ENCODE results near the gene RFX3.

Gene RFX3

DNA sequence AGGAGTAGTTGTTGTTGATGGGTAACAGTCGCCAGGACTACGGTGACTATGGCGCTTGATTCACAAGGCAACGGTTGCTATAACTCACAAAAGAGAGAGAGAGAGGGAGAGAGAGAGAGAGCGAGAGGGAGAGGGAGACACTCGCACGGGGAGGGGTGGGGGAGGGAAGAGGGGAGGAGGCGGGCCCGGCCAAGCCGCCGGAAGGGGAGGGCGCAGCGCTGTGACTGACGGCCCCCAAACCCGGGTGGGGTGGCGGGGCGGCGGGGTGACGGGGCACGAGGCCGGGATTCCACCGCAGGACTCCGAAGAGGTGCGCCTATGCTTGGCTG is at the start of gene RFX3:
RFX3 (minus strand) TSS at position 166 of the 329 bp plus-strand sequence. CDS start 130,413 bp downstream, outside the sequence.
- peak; percentile 95 for DNase-seq (ENCODE audit: low spot score)

DNA sequence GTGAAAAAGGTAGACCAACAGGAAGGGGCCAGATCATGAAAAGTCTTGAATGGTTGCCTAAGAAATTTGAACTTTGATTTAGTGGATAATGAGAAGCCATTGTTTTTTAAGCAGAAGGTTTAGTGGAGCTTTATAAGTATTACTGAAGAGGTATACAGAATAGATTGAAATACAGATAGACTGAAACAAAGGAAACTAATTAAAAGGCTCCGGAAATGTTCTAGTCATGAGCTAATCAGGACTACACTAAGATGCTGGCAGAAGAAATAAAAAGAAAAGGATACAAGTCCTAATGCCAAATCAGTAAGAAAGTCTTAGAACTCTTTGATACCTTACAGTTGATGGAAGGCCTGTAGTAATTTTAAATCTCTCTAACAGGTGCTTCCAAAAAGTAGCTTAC is 45.7 kb upstream of the RFX3 start:
- DNase-seq (ENCODE audit: low spot score), result no peak

DNA sequence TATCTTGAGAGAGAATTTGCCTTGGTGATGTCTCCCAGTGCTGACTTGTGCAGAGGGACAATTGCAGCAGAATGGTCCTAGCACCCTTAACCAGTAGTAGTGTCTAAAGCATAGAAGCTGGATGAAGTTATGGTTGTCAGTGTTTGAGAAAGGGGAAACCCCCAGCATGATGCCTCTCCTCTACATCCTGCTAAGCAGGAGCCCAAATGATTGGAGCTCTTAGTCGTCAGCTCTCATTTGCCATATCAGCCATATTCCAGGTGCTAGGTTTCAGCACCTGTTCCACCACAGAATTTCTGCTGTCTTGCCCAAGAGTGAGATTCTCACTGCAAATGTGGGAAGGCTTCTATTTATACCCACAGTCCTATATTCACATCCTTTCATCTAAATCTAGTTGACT is 43.7 kb upstream of the RFX3 start:
- no peak for DNase-seq (ENCODE audit: low spot score)

DNA sequence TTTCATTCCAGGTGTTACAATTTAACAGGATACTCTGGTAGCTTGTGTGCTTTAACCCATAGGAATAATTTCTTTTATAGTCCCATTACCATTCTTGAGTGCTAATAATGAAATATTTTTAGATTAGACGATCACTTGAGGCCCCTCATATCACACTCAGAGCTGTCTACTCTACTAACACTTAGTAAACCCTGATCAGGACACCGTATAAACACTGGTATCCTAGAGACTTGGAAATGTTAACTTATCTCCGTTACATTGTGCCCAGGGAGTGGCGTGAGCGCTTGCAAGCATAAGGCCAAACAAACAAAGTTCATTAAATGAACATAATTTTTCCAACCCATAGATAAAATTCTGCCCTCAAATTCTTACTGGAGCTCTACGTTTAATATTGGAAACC is 42.2 kb upstream of the RFX3 start:
- no peak for DNase-seq (ENCODE audit: low spot score)

DNA sequence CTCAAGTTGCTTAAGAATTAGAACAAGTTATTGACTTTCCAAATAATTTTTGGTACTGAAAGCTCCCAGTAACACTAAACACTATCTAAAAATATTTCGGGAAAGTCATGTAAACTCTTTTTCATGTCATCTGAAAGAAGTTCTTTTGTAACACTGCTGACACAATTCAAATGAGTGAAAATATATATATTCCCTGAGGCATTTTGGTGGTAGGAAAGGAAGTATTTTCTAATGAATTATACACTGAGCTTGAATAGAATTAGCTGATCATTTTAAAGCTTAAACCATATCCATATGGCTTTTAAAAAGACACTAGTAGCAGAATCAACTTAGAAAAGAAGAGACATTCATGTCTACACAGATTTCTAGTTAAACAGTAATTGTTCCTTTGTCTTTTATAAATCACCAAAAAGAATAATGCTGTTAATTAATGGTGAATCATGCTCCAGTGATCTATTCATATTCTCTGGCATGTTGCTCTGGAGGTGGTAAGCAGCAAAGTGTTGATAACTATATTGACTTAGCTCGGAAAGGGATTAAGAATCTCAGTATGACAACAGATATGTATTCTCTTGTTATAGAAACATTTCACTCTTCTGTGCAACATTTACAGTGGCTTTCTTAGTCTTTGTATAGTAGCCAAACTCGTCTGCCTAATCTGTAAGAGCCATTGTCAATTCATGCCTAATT is 27.4 kb upstream of the RFX3 start:
- DNase-seq (ENCODE audit: low spot score), result peak; percentile 13

DNA sequence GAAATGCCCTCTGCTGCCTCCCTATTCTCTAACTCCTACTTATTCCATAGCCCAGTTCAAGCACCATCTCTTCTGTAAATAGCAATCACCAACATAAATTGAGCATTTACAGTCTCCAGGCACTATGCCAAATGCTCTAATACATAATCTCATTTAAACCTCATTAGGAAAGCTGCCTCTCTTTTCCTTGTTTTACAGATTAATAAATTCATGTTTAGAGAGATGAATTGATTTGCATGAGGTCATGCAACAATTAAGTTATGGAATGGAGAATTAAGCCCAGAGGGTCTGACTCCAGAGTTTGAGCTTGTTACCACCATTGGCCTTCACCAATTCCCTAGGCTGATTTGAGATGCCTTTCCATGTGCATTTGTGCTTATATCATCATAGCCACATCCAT is 23.4 kb upstream of the RFX3 start:
- DNase-seq (ENCODE audit: low spot score), result no peak

DNA sequence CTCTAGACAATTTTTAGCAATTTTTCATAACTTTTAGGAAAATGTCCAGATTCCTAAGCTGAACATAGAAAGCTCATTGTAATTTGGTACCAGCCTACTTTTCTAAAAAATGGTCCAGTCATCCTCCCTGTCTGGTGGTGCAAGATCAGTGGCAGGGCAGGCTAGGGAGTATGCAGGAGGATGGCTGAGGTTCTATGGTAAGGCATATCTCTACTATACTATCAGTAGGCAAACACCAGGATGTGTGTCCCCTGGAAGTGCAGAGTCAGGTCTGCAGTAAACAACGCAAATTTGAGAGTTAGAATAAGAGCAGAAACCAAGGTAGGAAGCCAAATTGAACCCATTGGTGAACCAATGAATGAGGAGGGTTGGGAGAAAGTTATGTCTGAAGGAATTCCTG is 22.8 kb upstream of the RFX3 start:
- DNase-seq (ENCODE audit: low spot score), result no peak

DNA sequence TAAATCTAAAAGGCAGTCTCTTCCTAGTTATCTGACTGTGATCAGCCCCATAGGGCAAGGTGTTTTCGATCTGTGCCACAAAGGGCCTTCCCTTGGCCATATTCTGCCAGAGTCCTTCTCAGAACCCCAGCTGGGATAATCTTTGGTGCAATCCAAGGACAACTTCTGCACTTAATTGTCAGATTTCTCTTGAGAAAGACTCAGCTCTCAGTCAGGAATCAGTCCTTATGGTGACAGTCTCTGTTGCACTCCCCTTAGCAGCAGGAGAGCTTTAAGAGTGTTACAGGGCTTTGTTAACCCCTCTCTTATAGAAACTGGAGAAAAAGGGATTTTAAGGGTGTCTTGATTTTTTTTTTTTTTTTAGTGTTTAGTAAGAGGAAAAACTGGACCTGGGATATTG is 15.4 kb upstream of the RFX3 start:
- DNase-seq (ENCODE audit: low spot score), result no peak

DNA sequence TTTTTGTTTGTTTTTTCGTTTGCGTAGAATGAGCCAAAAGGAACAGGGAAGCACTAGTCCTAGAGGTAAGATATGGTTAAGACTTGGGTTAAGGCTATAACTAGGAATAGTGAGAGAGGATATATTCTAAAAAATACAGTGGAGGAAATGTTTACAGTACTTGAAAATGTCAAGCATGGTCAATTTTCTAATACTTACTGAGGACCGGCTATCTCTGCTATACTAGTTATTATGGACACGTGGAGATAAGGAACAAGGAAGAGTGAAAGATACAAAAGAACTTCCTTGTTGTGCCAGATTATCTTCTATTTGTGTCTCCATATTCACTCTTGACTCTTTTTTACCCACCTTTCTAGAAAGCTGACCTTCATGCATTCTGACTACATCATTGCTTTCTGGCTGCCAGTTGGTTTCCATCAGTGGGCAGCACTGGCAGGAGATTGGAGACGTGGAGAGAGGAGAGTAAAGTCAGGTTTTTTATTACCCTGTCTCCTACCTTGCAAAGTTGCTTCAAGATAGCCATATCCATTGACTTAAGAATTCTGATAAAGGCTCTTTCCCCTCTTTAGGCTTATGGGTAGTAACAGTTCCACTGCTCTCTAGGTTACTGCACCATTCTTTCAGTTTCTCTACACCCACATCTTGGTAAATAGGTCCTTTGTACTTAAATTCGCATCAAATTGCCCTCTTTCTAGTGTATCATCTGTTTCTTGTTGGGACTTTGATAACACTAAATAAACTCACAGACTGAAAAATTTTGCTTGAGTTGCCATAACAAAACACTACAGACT is 9.0 kb upstream of the RFX3 start:
- no peak for DNase-seq (ENCODE audit: low spot score)

DNA sequence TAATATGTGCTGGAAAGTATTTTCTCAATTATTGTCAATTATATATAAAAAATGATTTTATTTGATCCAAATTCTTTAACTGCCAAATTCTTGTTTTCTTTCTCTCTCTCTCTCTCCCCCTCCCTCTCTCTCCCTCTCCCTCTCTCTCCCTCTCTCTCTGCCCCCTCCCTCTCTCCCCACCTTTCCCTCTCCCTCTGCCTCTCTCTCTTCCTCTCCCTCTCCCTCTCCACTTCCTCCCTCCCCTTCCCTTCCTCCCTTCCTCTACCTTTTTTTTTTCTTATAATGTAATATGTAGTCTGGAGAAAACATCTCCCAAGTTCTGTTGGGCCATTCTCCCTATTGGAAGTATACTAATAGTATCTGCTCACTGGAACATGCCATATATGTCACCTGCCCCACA is 6.4 kb upstream of the RFX3 start:
- DNase-seq (ENCODE audit: low spot score), result no peak

DNA sequence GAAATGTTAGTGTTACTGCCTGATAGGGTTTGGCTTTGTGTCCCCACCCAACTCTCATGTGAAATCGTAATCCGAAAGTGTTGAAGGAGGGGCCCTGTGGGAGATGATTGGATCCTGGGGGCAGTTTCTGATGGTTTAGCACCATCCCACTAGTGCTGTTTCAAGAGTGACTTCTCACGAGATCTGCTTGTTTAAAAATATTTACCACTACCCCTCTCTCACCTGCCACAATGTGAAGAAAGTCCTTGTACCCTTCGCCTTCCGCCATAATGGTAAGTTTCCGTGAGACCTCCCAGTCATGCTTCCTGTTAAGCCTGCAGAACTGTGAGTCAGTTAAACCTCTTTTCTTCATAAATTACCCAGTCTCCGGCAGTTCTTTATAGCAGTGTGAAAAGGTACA is 2.6 kb upstream of the RFX3 start:
- DNase-seq (ENCODE audit: low spot score), result no peak

DNA sequence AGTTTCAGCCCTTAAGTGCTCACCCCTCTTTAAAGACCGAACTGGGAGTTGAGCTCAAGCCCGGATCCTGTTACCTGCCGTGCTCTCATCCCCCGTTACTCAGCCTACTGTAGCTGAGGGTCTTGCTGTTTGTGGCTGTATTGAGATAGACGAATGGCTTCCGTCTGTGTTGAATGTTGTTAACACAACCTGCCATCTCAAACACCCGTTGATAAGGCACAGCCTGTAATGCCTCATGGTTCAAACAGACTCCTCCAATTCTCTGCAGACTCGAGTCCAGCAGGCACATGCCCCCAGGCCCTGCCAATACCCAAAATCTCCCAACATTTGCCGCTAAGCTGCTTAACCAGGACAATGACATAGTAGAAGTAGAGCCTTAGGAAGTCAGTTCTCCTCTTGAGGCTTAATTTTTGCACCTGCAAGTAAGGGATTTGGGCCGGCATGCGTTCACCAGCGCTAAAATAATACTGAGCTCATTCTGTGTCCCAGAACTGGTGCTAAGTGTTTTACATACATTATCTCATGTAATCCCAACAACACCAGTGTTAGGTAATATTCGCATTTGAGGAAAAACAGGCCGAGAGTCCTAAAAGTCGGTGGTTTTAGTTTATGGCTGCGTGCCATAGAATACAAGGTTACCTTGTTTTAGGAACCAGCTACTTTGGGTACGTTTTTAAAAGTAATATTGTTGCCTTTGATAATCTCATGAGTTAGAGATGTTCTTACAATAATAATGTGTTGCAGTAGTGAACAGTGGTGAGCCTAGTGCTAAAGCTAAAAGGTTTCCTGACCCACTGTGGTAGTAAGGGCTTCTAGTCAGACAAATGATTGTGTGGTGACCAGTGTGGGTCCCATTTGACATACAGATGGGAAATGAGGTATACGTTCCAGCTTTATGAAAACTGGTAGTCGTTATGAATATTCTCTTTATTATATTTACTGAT is 1.5 kb upstream of the RFX3 start:
- peak; percentile 48 for DNase-seq (ENCODE audit: low spot score)

DNA sequence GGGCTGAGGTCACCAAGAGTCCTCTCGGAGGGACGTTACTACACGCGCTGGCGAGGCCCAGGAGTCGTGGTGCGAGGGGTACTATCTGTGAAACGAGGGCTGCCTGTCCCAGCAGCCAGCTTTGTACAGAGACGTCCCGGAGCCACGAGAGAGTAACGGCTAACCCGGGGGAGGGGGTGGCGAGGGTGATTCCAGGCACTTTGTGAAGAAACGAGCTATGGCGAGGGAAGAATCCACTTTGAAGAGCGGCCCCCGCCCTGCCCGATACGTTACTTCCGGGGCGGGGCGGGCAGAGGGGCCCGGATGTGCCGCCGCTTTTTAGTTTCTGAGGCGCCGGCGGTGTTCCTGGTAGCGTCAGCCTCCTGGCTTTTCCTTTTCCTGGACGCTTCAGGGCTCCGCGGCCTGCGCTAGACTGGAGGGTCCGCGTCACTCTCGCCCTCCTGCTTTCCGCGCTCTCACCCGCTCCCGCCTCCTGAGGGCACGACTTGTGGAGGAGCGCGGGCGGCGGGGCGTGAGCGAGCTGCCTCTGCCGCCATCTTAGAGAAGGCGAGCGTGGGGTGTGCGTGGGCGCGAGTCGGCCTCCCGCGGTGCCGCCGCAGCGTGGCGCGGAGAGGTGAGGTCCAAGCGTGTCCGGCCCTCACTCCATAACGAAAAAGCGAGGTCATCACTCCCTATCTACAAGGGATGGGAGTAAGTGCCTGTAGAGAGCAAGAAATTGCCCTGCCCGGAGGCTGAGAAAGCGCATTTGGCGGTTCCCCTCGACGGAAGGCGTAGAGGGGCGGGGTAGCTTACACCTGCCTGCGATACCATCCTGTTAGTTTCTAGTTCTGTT is 580 bp upstream of the RFX3 start:
- DNase-seq (ENCODE audit: low spot score), result peak; percentile 90

DNA sequence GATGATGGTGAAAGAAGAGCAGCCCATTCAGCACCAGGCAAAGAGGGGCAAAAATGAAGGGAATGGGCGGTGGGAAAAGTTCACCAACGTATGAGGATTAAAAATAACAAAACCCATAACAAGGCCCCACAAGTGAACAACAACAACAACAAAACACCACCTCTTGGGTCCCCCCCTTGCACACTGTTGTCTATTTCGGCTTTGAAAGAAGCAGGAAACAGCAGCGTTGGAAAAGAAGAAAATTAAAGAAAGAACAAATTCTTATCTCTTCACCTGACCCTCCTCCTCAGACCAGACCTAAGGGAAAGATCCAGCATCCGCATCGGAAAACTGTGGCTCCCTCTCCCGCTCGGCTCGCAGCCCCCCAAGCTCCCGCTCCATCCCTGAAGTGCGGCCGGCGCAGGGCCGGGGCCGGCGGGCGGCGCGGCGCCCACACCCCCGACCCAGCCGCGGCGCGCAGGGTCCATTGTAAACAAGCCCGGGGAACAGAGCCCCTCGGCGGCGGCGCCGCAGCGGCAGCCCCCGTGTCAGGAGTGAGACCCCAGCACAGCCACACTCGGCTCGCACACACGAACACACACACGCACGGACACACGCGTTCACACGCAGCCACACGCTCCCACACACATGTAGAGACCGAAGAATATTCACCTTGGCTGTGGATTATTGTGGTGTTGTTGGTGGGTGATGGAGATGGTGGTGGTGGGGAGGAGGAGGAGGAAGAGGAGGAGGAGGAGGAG is 535 bp downstream of the RFX3 start:
- no peak for DNase-seq (ENCODE audit: low spot score)

DNA sequence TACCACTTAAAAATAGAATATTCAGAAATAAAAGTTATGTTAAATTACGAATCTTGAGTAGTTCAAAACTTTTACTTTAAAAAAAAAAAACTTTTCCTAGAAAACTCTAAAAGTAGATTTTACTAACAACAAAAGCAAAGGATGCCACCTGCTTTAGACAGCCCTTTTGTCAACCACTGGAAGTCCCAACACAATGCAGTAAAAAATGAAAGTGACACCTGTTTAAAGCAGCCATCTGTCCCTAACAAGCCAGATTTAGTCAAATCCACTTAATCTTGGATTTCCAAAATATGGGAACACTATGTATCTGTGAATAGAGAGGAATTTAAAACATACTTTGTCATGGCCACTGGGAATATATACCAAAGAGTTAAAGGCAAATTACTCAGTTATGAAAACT is 3.8 kb downstream of the RFX3 start:
- DNase-seq (ENCODE audit: low spot score), result no peak

DNA sequence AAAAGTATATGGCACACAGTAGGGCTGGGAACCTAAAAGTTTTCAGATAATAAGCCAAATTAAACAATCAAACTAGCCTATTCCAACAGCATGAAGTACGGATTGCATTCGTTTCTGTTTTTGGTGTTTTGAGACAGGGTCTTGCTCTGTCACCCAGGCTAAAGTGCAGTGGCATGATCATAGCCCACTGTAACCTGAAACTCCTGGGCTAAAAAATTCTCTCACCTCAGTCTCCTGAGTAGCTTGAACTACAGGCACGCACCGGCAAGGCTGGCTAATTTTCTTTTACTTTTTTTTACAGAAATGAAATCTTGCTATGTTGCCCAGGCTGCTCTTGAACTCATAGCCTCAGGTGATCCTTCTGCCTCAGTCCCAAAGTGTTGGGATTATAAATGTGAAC is 5.2 kb downstream of the RFX3 start:
- DNase-seq (ENCODE audit: low spot score), result no peak

DNA sequence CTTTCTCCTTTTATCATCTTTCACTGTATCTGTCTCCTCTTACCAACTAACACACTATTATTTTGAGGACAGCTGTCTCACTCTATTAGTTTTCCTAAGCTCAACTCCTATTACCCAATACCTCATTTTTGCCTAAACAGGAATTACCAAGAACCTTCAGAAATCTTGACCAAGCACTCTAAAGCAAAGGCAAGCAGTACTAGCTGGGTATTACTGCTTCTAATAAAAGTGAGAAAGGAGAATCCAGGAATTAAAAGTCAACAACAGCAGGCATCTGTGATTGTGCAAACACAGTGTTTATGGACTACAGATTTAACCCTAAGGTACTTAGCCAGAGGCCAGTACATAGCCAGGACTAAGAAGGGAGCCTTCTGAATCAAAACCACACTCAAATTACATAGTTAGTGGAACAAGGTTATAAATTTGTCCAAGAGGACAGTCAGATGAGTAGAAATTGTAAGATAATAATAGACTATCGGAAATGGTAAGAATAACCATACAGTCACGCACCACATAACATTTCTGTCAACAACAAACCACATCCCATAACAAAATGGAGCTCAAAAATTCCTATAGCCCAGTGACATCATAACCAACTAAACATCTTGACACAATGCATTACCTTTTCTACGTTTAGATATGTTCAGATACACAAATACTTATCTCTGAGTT is 8.3 kb downstream of the RFX3 start:
- no peak for DNase-seq (ENCODE audit: low spot score)

DNA sequence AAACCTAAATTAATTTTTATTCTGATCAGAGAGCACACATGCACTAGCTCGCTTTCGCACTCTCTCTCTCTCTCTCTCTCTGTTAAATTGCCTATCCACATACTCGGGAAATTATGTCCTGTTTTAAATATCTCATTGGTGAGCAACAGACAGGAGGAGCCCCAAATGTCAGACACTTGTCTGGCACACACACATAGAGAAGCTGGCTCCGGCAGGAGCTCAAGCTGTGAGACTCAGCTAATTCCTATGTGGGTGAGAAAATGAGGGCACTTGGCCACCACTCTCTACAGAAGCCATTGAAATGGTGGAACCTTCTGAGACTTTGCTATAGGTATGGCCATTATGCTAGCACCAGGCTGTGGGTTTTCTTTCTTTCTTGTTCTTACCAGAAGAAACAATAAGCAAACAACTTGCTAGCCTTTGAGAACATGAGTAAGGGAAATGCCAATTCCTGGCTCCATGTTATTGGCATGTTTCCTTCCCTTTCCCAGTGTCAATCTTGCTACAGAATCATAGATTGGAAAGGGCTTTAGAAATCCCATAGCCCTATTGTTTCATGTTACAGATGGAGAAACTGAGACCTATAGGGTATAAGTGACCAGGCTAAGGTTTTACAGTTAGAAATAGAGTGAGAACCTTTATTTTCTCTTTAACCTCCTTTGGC is 9.0 kb downstream of the RFX3 start:
- DNase-seq (ENCODE audit: low spot score), result no peak

DNA sequence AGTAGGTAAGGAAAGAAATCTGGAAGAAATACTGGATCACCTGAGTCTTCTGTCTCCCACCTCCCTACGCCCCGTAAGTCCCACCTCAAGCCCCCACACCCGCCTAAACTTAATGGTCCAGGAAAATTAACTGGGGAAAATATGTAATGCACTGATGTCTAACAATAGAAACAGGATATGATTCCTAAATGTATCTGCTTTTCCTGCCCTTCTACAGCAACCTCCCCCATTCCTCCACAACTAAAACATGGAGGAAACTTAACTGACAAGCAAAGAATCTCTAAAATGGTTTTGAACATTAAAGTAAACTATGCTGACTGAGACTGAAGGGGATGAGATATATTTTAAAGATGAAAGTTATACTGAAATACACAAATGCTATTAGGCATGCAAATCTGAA is 10.4 kb downstream of the RFX3 start:
- no peak for DNase-seq (ENCODE audit: low spot score)

DNA sequence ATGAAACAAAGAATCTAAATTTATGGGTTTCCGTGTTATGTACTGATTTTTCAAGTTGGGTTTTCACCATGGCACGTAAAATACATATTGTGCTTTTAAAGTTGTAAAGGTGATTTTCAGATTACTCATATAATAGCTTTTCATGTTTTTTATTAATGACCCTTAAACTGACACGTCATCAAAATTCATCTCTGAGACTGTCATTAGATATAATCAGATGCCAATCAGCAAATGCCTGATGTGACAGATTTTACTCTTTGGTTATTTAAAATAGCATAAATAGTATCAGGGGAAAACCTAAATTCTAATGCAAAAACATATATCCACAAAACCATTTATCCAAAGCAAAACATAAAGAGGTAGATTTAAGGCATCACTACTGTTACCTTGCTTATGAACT is 11.0 kb downstream of the RFX3 start:
- DNase-seq (ENCODE audit: low spot score), result no peak
